H9 (cell line): ENCODE results near the gene MICAL2. TPM values are rescaled to one million over a fixed set of nuclear protein-coding genes. Genes with fewer than 3 reads are reported as not detected.

ENCODE experiments used
- DNase-seq: peaks from one replicate; pipeline ENCODE4 v3.0.0-alpha.2; 2017
- H2AFZ ChIP-seq: one replicate; pipeline ENCODE4 v1.6.1; 2013; ENCODE audit warnings: mild to moderate bottlenecking, low read length, control low read depth, moderate library complexity
- H2AK5ac ChIP-seq: 2 replicates; pipeline ENCODE4 v1.6.1; 2013; ENCODE audit warnings: low read length, control low read depth, mixed read lengths; ENCODE audit not compliant: insufficient read length
- H2BK120ac ChIP-seq: one replicate; pipeline ENCODE4 v1.6.1; 2013; ENCODE audit warnings: low read depth, mild to moderate bottlenecking, low read length, control low read depth, inconsistent platforms; ENCODE audit not compliant: poor library complexity, severe bottlenecking
- H2BK12ac ChIP-seq: 2 replicates; pipeline ENCODE4 v1.6.1; 2013; ENCODE audit warnings: low read length, control low read depth, mixed read lengths, low read depth; ENCODE audit not compliant: insufficient read length
- H2BK15ac ChIP-seq: 2 replicates; pipeline ENCODE4 v1.6.1; 2013; ENCODE audit warnings: low read depth, low read length, control low read depth
- H2BK20ac ChIP-seq: one replicate; pipeline ENCODE4 v1.6.1; 2013; ENCODE audit warnings: low read depth, mild to moderate bottlenecking, low read length, control low read depth, inconsistent platforms; ENCODE audit not compliant: poor library complexity, severe bottlenecking
- H2BK5ac ChIP-seq: 2 replicates; pipeline ENCODE4 v1.6.1; 2013; ENCODE audit warnings: low read length, control low read depth, mixed read lengths; ENCODE audit not compliant: insufficient read length
- H3K14ac ChIP-seq: 2 replicates; pipeline ENCODE4 v1.6.1; 2013; ENCODE audit warnings: low read length, control low read depth; ENCODE audit not compliant: insufficient read depth
- H3K18ac ChIP-seq: 2 replicates; pipeline ENCODE4 v1.6.1; 2013; ENCODE audit warnings: low read depth, mild to moderate bottlenecking, mixed read lengths, low read length, control low read depth; ENCODE audit not compliant: insufficient read length
- H3K23ac ChIP-seq: 2 replicates; pipeline ENCODE4 v1.6.1; 2013; ENCODE audit warnings: low read length, control low read depth, mixed read lengths, low read depth; ENCODE audit not compliant: insufficient read length
- H3K23me2 ChIP-seq: 2 replicates; pipeline ENCODE4 v1.6.1; 2013; ENCODE audit warnings: low read depth, mild to moderate bottlenecking, mixed read lengths, low read length, control low read depth; ENCODE audit not compliant: insufficient read length, poor library complexity, severe bottlenecking
- H3K27ac ChIP-seq: 2 replicates; pipeline ENCODE4 v1.5.1; 2013; ENCODE audit warnings: low read length, control low read depth, mixed read lengths, low read depth; ENCODE audit not compliant: insufficient read length
- H3K27me3 ChIP-seq: 2 replicates; pipeline ENCODE4 v1.6.1; 2013; ENCODE audit warnings: low read length, control low read depth, inconsistent platforms; ENCODE audit not compliant: insufficient read depth
- H3K4ac ChIP-seq: 2 replicates; pipeline ENCODE4 v1.6.1; 2013; ENCODE audit warnings: low read depth, mild to moderate bottlenecking, control low read depth, inconsistent platforms, low read length, moderate library complexity
- H3K4me1 ChIP-seq: 2 replicates; pipeline ENCODE4 v1.6.1; 2013; ENCODE audit warnings: low read length, control low read depth, inconsistent platforms; ENCODE audit not compliant: insufficient read depth
- H3K4me2 ChIP-seq: 2 replicates; pipeline ENCODE4 v1.6.1; 2013; ENCODE audit warnings: low read length, control low read depth, mixed read lengths; ENCODE audit not compliant: insufficient read length, insufficient read depth
- H3K56ac ChIP-seq: 2 replicates; pipeline ENCODE4 v1.6.1; 2013; ENCODE audit warnings: low read depth, mild to moderate bottlenecking, mixed read lengths, low read length, control low read depth; ENCODE audit not compliant: insufficient read length
- H3K79me1 ChIP-seq: 2 replicates; pipeline ENCODE4 v1.6.1; 2013; ENCODE audit warnings: low read depth, mild to moderate bottlenecking, moderate library complexity, low read length, control low read depth, inconsistent platforms; ENCODE audit not compliant: insufficient read depth, poor library complexity, severe bottlenecking
- H3K79me2 ChIP-seq: 2 replicates; pipeline ENCODE4 v1.6.1; 2013; ENCODE audit warnings: low read length, control low read depth, inconsistent platforms; ENCODE audit not compliant: insufficient read depth
- H3K9ac ChIP-seq: 2 replicates; pipeline ENCODE4 v1.6.1; 2013; ENCODE audit warnings: low read length, control low read depth, mixed read lengths; ENCODE audit not compliant: insufficient read length; ENCODE audit errors: extremely low read depth
- H3K9me3 ChIP-seq: one replicate; pipeline ENCODE4 v1.6.1; 2013; ENCODE audit warnings: low read depth, low read length, inconsistent platforms; ENCODE audit not compliant: control insufficient read depth
- H3T11ph ChIP-seq: one replicate; pipeline ENCODE4 v1.6.1; 2013; ENCODE audit warnings: mild to moderate bottlenecking, low read length, control low read depth, inconsistent platforms
- H4K20me1 ChIP-seq: one replicate; pipeline ENCODE4 v1.6.1; 2013; ENCODE audit not compliant: control insufficient read depth, insufficient read length, insufficient read depth
- H4K5ac ChIP-seq: 2 replicates; pipeline ENCODE4 v1.6.1; 2013; ENCODE audit warnings: low read depth, mild to moderate bottlenecking, mixed read lengths, low read length, control low read depth; ENCODE audit not compliant: insufficient read length
- H4K8ac ChIP-seq: replicated peaks from 2 replicates; pipeline ENCODE4 v1.6.1; 2013; ENCODE audit warnings: low read length, control low read depth, mixed read lengths, low read depth; ENCODE audit not compliant: insufficient read length
- H4K91ac ChIP-seq: 2 replicates; pipeline ENCODE4 v1.6.1; 2013; ENCODE audit warnings: low read depth, mild to moderate bottlenecking, moderate library complexity, mixed read lengths, low read length, control low read depth; ENCODE audit not compliant: insufficient read length
- H3K27ac Mint-ChIP-seq, 3 experiments: 2 replicates in 2 of 3; 3 replicates in 1 of 3; pipeline ENCODE4 v1.8.0; 2020 to 2021; ENCODE audit warnings: mixed read lengths in 3 of 3, mild to moderate bottlenecking in 1 of 3, moderate library complexity in 1 of 3
- H3K27me3 Mint-ChIP-seq: 2 replicates; pipeline ENCODE4 v1.8.0; 2021; ENCODE audit warnings: low read depth, mild to moderate bottlenecking, moderate library complexity, mixed read lengths
- H3K36me3 Mint-ChIP-seq, 3 experiments: 2 replicates in 2 of 3; 3 replicates in 1 of 3; pipeline ENCODE4 v1.8.0; 2020 to 2021; ENCODE audit warnings: low read depth in 3 of 3, mixed read lengths in 3 of 3; ENCODE audit not compliant: insufficient read depth in 1 of 3
- H3K4me1 Mint-ChIP-seq, 2 experiments: 2 replicates each; pipeline ENCODE4 v1.8.0; 2020; ENCODE audit warnings: mixed read lengths in 2 of 2
- H3K4me3 Mint-ChIP-seq, 2 experiments: 2 replicates in 1 of 2; 3 replicates in 1 of 2; pipeline ENCODE4 v1.8.0; 2020 to 2021; ENCODE audit warnings: mild to moderate bottlenecking in 2 of 2, mixed read lengths in 2 of 2, moderate library complexity in 1 of 2
- H3K9me3 Mint-ChIP-seq, 2 experiments: 2 replicates in 1 of 2; 3 replicates in 1 of 2; pipeline ENCODE4 v1.8.0; 2020; ENCODE audit warnings: mild to moderate bottlenecking in 2 of 2, mixed read lengths in 2 of 2, moderate library complexity in 1 of 2
- CTCF ChIP-seq: fragments of 200-600 bp; sonication (generic); conservative IDR thresholded peaks from 3 replicates; pipeline ENCODE4 v1.8.0; 2021; ENCODE audit warnings: antibody characterized with exemption, mild to moderate bottlenecking
- whole genome bisulfite sequencing: extraction: QIAGEN DNeasy Blood & Tissue Kit; methylation state at CpG from one replicate; pipeline ENCODE4 v1.1.7; 2013; ENCODE audit warnings: missing lambda C conversion rate, low lambda C conversion rate, mixed read lengths; ENCODE audit not compliant: insufficient read length; ENCODE audit errors: extremely low coverage; 5-methylcytosine and 5-hydroxymethylcytosine counted together
- total RNA-seq: library from RNA; stranded (reverse); gene quantifications from 2 replicates; pipeline ENCODE4 v1.2.1, GENCODE V29; 2021

MICAL2 gene
- total RNA-seq, 1 experiment from 2014 or later = 4.7 TPM

GRCh38 chr11:12249590-12250260 is 139.3 kb downstream of the MICAL2 start:
- no peak overlapping the region for H3K23ac ChIP-seq
- H3K79me2 ChIP-seq = no peaks in the 10 kb centered on the region
- DNase-seq = no peak
- no peak for TF ChIP-seq CTCF
- no peak overlapping the region for H2AK5ac ChIP-seq
- no peak overlapping the region for H3K56ac ChIP-seq
- no peaks in the 10 kb centered on the region for H3K79me1 ChIP-seq
- no peak overlapping the region for H4K91ac ChIP-seq
- H3K4me1 Mint-ChIP-seq = peaks cover 46 to 54% of the 10 kb centered on the region in 2 experiments
- H3K27me3 Mint-ChIP-seq = peaks cover 2% of the 10 kb centered on the region
- no peak overlapping the region for H3K18ac ChIP-seq
- no peaks in the 10 kb centered on the region for H4K20me1 ChIP-seq
- no peak overlapping the region for H3K9ac ChIP-seq
- no CpG with 5 or more reads among the region's 20 CpGs for WGBS
- no peak overlapping the region for H2BK15ac ChIP-seq
- no peak overlapping the region for H4K5ac ChIP-seq
- H2BK5ac ChIP-seq = no peak overlapping the region
- no peak overlapping the region for H3K14ac ChIP-seq
- H3K27ac Mint-ChIP-seq = peak overlapping the region in 1 of 3 experiments; percentile 44; a peak in 1 of 7 replicates
- no peak overlapping the region for H3K4ac ChIP-seq
- H3K27ac ChIP-seq = no peak overlapping the region
- no peaks in the 10 kb centered on the region for H3K9me3 Mint-ChIP-seq
- H3K4me1 ChIP-seq = peaks cover 3% of the 10 kb centered on the region; the same call in 1 of the 2 replicates
- H3K36me3 Mint-ChIP-seq = peaks cover 0 to 10% (median 0%) of the 10 kb centered on the region in 3 experiments; a peak in 1 of 7 replicates
- no peaks in the 10 kb centered on the region for H3K23me2 ChIP-seq
- H2BK20ac ChIP-seq = no peak overlapping the region
- no peaks in the 10 kb centered on the region for H3K27me3 ChIP-seq
- no peaks in the 10 kb centered on the region for H3K9me3 ChIP-seq
- H2BK12ac ChIP-seq = no peak overlapping the region
- no peak overlapping the region for H2AFZ ChIP-seq
- H3T11ph ChIP-seq = no peak overlapping the region
- H3K4me3 Mint-ChIP-seq = no peak overlapping the region
- H3K4me2 ChIP-seq = no peak overlapping the region
- no peak overlapping the region for H4K8ac ChIP-seq
- no peak overlapping the region for H2BK120ac ChIP-seq
